GM18861 (cell line): ENCODE results near the gene NFATC4.
"Not testable (repeated sequence)": the region's sequence is repeated elsewhere in the genome, so short reads cannot be mapped to it uniquely, and the experiment has no call there.

Experiments used
- ATAC-seq: cut with Tn5 transposase; IDR thresholded peaks from one replicate; pipeline ENCODE4 v1.9.1; 2021; ENCODE audit not compliant: unreplicated experiment

The NFATC4 gene

DNA sequence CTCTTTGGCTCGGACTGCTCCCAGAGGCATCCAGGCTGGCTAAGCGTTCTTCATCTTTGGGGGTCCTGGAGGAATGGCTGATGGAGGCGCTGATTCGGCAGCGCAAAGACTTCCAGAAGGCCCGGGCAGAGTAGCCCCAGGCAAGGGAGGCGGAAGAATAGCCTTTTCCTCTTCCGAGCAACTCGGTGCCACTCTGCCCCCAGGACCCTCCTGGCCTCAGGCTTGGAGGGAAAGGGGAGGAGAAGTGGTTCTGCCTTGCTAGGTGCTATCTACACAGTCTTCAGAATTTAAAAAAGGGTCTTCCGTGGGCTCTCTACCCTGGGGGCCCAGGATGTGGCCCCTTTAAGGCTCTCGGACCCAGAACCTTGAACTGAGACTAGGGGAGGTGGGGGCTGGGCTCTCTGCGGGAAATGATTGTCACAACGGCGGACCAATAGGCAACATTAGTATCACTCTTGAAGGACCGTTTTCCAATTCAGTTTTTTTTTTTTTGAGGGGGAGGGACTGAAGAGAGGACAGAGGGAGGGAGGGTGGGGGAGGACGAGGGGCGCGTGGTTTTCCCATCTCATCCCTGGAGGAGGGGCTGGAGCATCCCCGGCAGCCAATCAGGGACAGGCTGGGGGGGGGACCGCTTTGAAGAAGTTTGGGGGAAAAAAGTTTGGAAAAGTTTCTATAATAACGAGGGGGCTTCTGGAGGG, at the start of gene NFATC4:
TSS of gene NFATC4 (plus strand) at position 671 of the 698 bp plus-strand sequence. CDS start 157 bp downstream, outside the sequence.
- ATAC-seq: peak; percentile 26

DNA sequence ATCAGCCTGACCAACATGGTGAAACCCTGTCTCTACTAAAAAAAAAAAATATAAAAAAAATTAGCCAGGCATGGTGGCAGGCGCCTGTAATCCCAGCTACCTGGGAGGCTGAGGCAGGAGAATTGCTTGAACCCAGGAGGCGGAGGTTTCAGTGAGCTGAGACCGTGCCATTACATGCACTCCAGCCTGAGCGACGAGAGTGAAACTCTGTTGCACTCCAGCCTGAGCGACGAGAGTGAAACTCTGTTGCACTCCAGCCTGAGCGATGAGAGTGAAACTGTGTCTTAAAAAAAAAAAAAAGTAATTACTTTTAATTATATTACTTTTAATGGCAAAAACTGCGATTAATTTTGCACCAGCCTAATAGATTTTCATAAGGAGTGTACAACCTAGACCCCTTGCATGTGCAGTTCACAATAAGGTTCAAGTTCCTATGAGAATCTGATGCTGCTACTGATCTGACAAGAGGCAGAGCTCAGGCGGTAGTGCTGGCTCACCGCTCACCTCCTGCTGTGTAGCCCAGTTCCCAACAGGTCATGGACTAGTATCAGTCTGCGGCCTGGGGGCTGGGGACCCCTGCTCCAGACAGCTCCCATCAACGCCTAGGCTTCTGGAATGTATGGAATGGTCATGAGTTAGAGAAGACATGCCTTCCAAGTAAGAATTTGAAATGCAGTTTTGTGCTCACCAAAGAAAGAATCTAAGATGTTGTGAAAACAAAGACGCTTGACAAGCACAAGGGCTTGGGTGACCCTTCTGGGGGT, 46.6 kb upstream of the NFATC4 start:
- no peak for ATAC-seq

DNA sequence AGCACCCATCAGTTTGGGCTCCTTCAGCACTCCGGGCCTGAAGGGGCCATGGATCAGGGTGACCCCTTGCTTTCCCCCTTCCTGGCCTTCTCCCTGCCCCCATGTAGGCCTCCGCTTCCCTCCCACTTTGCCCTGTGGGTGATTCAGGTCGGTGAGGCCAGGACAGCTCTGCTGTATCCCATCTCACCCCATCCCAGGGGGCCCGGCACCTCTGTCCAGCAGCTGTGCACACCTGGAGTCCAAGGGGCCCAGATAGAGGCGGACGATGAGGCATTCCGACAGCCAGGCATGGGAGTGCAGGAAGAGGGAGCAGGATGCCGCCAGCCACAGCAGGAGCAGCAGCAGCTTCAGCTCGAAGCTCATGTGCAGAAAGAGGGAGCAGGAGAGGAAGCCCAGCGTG, 45.3 kb upstream of the NFATC4 start:
- ATAC-seq: no peak

DNA sequence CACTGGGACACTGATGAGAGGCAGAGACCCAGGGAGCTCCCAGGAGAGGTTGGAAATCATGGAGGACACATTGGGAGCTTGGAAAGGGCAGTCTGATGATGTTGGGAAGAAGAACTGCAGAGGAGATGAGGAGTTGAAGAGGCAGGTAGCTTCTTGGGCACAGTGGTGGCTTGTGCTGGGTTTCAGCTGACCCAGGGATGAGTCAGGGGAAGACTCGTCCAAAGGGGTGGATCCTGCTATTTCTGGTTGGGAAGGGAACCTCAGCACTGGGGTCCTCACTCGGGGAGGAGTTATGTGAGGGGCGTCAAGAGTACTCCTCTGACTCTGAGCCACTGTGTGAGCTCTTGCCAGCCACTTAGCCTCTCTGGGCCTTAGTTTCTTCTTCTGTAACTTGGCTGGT, 44.6 kb upstream of the NFATC4 start:
- ATAC-seq: no peak

DNA sequence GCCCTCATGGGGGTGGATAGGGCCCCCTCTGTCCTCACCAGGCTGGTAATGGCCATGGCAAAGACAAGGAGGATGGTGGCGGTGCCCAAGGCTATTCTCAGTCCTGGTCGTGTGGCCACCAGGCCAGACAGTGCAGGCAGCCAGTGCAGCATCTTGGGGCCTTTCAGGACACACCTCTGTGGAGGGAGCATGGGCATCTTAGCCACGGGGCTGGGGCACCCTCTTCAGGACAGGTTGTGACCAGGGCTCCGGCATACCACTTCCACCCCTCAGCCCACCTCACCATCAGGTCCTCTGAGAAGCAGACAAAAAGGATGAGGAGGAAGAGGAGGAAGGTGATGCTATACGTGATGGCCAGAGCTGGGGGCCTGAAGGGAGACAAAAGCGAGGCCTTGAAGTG, 44.0 kb upstream of the NFATC4 start:
- ATAC-seq: no peak

DNA sequence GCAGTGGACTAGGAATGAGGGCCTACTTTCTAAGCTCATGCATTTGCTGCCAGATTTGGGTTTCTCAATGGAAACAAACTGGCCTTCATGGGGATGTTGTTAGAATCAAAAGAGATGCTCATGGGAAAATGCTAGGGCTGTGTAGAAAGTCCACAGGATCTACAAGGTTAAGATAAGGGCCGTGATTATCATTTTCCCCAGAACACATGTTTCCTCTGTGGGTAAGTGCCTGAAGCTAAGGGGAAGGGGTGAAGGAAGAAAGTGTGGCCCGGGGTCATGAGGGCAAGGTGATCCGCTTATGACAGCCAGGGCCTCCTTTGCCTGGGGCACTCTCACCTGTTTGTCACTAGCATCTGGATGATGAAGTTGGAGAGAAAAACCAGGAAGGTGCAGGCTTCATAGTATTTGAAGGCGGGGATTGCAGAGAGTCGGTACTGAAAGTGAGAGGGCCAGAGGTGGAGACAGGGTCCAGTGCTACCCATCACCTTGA, 42.9 kb upstream of the NFATC4 start:
- no peak for ATAC-seq

DNA sequence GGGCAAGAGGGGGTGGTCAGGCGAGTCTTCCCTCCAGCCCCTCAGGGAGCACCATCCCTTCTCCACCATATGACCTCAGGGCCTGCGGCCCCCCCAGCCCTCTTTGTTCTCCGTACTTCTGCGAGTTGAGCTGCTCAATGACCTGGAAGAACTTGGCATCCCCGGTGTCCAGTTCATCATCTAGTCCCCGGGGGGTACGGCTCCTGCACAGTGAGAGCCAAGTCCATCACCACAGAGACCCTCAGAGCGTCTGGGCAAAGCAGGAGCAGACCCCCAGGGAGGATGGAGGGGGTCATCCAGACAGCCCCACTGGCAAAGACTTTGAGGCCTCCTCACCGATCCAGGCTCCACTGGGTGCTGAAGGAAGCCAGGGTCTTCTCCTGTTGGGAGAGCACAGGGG, 42.0 kb upstream of the NFATC4 start:
- ATAC-seq: no peak

DNA sequence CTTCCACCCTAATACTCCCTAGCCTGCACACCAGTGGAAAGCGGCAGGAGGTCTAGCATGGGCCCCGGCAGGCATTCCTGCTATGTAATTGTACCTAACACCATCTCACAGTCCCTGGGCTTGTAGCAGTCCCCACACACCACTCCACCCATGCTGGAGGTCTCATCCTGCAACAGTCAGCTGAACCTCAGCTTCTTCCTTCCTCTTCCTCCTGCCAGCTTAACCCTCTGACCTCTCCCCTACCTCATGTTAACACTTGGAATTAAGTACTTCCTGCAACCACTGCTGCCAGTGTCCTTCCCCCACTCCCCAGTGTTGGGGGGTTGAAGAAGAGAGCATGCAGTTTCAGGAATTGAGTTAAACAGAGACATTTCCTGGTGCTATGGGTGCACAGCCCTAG, 40.7 kb upstream of the NFATC4 start:
- ATAC-seq: no peak

DNA sequence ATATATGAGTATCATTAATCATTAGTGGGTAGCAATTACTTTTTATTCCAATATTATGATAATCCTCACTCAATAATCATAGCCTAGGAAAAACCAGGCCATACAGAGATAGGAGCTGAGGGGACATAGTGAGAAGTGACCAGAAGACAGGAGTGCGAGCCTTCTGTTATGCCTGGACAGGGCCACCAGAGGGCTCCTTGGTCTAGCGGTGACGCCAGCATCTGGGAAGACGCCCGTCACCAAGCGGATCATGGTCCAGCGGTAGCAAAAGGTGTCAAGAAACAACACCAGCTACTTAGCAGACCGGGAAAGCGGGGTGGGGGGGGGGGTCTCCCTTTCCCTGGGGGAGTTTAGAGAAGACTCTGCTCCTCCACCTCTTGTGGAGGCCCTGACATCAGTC, 40.1 kb upstream of the NFATC4 start:
- not testable (repeated sequence) for ATAC-seq

DNA sequence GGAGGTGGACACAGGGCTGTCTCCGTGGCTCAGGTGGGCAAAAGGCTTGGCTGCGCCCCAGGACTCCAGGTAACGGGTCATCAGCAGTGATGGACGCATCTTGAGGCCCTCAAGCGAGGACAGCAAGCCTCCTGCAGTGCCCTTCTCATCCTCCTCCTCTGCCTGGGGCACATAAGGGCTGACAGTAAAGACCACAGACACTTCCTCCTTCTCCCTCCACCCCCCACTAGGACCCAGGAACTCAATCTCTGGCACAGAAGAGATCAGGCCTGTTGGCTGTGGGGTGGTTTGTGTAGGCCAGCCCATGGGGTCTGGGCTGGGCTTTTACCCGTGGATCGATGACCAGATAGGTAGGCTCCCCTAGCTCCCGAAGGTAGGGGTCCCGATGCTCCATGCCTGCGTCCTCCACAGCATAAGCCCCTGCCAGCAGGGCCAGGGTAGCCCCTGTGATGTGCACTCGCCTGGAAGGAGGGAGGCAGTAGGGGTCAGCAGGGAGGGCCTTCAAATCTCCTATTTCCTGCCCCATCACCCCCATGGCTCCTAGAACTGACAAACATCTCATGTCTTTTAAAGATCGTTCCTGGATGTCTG, 38.8 kb upstream of the NFATC4 start:
- ATAC-seq: no peak

DNA sequence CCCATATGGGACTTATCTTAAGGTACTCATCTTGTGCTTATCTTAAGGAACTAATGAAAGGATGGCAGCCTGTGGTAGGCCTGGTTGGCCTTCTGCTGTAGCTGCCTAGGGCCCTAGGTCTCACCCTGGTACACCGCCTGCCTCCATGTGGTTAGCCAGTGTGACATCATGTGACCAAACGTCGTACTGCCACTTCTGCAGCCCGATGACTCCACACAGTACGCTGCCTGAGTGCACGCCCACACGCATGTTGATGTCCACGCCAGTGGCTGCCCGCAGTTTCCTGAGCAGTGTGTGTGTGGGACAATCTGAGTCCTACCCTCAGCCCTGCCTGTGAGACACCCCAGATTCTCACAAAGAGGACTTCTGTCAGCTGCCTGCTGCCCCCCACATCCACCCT, 38.2 kb upstream of the NFATC4 start:
- ATAC-seq: no peak

DNA sequence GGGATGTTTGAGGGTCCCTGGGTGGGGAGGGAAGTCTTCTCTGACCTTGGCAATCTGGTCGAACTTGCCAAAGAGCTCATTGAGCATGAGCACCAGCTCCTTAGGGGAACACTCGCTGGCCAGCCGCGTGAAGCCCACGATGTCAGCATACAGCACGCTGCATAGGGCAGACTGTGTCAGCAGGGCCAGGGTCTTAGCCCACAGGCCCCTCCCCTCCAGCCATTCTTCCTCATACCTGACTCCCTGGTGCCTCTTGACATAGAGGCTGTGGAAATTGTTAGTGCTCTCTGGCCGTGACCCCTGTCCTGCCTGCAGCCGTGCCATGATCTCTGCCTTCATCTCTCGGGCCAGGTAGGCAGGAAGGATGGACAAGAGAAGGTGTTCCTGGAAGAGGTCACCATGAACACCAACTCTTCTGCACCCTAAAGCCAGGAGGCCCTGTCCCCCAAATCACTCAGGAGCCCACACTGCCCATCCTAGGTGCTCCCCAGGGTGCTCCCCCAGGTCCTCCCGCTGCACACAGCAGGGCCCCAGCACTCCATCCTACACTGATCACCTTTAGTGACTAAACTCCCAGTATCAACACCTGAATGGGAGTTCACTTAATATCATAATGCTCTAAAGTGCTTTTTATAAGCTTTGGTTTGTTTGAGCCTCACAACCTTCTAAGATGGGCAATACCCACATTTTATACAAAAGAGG, 36.9 kb upstream of the NFATC4 start:
- ATAC-seq: no peak

DNA sequence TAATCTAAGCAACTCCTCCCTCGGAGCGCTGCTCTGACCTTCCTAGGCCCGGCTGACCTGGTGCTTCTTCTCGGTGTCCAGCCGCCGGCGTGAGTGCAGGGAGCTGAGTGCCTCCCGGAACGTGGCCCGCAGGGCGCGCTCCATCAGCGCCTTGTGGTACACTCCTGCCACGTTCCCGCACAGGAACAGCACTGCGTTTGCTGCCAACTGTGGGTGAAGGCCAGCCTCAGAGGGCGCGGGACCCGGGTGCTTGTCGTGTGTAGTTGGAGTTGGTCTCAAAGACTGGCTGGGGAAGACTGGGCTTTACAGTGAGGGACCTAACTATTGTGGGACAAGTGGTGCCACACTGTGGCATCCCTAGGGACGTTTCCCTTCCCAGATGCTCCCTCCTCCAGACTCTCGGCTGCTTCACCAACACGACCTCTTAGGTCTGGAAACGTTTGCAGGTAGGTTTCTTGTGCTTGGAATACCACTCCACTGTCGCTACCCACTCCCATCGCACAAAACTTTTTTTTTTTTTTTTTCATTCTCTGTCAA, 36.2 kb upstream of the NFATC4 start:
- ATAC-seq: no peak

DNA sequence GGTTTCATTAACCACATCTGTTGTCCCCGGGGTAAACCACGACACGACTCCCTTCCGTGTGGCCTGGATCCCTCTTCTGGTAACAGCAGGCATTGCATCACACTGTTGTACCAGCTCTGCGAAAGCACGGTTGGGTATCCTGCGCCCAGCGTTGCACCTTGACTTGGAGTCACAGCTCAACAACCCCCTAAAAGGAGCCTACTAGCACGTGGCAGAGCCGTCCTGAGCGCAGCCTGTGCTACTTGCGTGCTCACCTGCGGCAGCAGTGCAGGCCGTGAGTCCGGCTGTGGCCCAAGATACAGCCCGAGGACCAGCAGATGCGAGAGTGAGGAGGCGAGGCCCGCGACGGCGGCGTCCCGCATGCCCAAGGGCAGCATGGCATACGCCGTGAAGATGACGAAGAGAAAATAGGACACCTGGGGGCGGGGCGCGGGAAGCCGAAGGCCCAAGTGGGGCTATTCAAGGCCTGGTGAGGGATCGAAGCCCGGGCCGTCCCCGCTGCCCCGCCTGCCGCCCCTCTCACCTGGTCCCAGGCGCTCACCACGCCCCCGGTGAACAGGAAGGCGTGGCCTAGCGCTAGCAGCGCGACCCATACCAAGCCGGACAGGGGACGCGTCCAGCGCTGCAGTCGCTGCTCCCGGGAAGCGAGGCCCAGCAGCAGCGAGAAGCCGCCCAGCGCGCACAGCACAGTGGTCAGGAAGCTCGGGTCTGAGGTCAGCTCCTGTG, 35.6 kb upstream of the NFATC4 start:
- peak; percentile 81 for ATAC-seq

DNA sequence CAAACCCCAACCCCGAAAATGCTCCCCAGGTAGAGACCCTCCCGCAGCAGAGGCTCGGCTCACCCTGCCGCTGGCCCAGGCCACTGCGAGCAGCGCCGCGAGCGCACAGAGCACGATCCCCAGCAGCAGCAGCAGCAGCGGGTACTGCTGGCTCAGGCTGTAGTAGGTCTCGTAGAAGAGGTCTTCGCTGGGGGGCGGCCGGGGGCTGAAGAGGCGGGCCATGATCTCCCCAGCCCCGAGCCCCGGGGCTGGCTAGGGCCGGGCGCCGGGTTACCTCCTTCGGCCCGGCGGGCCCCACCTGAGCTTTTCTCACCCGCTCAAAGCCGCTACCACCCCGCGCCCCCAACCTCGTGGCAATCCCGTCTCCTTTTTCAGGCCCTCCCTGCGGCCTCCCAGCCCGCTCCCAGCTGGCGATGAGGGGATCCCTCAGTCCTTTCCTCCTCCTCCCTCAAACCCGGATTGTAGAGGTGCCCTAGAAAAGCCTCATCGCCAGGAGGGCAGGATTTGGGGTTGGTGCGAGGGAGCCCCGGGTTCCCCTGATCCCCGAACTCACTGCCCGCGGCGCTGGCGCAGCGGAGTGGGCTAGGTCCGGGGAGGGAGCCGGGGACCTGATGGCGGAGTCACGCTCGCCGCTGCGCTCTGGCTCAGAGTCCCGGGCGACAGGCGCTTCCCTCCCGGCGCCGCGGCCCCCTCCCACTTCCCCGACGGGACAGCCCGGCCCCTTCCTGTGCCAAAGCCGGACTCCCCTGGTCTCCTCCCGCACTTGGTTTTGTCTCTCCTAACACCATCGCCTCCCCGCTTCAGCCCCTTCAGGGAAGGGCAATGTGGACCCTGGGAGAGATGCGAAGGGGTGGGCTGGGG, 33.3 kb upstream of the NFATC4 start, which contains the start of gene ADCY4:
TSS of gene ADCY4 (minus strand) at position 641 of the 861 bp plus-strand sequence. CDS start at position 222, 419 bp downstream.
- ATAC-seq: no peak

DNA sequence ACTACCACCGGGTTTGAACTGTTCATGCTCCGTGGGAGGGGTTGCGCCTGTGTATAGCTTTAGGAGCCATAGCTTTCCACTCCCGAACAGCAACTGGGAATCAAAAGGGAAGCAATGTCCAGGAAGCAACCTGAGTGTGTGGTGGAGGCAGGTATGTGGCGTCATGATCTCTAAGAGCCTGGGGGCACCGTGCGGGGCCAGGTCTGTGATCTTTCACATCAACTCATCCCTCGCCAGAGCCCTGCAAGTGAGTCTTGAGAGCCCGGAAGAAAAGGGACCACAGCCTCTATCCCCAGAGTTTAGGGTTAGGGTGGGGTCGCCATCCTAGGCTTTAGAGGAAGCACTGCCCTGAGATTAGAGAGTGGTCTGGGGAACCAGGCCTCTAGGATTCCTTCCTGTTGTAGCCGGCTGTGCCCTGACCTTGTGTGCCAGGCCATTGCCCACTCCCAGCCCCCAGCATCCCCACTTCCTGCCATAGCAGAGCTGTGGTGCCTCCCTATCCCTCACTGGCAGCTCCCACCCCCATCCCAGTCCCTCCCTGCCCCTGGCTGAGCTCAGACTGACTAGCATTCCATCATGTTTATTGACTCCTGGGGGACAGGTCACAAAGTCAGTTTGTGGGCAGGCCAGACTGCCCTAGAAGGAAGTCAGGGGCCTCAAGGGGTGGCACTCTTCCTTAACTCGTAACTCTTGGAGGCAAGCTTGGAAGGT, 32.4 kb upstream of the NFATC4 start:
- no peak for ATAC-seq

DNA sequence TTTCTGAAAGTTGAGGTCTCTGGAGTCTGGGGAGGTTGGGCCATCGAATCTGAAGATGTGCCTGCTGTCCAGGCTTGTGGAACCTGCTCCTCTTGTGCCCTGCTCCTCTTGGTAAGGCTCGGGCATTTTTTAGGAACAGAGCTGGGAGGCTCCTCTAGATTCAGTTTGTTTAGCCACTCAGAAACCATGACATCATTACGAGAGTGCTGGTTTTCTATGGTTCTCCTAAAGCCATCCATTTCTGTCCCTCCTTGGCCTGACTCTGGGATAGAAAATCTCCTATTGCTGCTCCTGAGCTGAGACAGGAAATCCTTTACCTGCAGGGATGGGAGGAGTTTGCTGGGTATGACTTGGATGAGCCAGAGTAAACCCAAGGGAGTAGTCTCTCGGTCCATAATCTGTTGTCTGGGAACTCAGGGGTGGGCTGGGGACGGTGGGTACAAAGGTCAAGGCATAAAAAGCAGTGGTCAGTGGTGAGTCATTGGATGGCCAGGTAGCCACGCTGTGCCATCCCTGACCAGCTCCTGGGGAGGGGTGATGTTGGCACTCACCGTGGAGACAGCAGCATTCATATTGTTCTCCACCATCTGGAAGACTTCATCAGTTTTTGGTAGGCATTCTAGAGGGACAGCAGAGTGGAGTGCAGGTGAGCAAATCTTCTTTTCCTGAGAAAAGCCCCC, 30.7 kb upstream of the NFATC4 start:
- ATAC-seq: no peak

DNA sequence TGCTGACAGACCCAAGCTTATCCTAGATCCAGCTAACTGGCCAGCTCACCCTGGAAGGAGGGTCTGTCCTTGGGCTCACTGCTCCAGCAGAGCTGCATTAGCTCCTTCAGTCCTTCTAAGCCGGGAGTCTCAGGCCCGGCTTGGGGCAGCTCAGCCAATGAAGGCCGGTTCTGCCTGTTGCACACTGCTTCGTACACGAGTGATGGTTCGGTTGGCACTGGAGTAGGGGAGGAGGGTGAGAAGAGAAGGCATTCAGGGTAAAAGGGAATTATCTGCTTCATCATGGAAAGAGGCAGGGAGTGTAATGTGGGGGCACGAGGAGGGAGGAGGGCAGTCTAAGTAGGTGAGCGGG, 30.2 kb upstream of the NFATC4 start:
- ATAC-seq: no peak
